ENCODE results near the gene TTC34. TPM values are rescaled to one million over a fixed set of nuclear protein-coding genes. Genes with fewer than 3 reads are reported as not detected.

TTC34 gene
- total and polyA plus RNA-seq, 2 of the 13 experiments (the other 11 are each of a cell fraction or from before 2014, with no cell fraction given) = 0.07 to 0.11 TPM

DNA sequence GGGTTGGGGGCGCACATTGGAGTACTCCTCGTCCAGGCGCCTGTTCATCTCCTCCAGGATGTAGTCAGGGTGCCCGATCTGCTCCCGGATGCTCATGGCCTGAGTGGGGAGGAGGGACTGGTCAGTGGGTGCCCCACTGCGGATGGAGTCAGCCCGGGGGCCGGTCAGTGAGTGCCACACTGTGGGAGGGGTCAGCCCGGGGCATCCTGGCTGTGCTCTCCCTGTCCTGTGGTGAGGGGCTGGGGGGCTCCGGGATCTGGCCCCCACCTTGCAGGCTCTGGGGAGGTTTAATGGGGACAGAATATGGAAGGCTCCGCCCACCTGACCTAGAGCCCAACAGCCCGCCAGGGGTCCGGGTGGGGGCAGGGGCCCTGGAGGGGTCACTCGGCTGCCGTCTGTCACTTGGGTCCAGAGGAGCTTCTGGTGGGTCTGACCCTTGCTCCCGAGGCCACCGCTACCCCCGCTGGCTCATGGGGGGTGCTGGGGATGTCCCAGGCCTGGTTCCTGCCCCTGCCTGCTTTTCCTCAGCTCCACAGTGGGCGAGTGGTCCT, 206.2 kb downstream of the TTC34 start:
- no peak for FAIRE-seq
- Histone ChIP-seq H3K9me3 (ENCODE audit: low read length) (no peaks in the 10 kb centered on the region), H3K4me3 (replicated peaks in 1 of 3; ENCODE audit: insufficient read depth in 1 of 3, low read depth in 2 of 3, low read length in 3 of 3) (no peak overlapping the region), H3K4me1 (ENCODE audit: insufficient read depth, low read length) (peaks cover 12% of the 10 kb centered on the region), H3K27me3 (ENCODE audit: control insufficient read depth in 1 of 2, insufficient read depth in 2 of 2, low read length in 2 of 2) (peaks cover 8 to 47% of the 10 kb centered on the region in 2 experiments; a peak in 4 of 5 replicates), H3K36me3 (replicated peaks in 1 of 2; ENCODE audit: control insufficient read depth in 1 of 2, insufficient read depth in 2 of 2, low read length in 2 of 2) (no peaks in the 10 kb centered on the region), H3K27ac (ENCODE audit: extremely low read length, insufficient read depth, low read length) (no peak overlapping the region), H3K9ac (ENCODE audit: insufficient read depth, low read depth, low read length) (no peak overlapping the region), H3K4me2 (ENCODE audit: low read depth, low read length) (no peak overlapping the region), H3K79me2 (ENCODE audit: insufficient read depth, low read length) (no peaks in the 10 kb centered on the region), H4K20me1 (ENCODE audit: insufficient read depth, low read length) (no peaks in the 10 kb centered on the region), H2AFZ (ENCODE audit: low read length) (no peak overlapping the region)
- ATAC-seq = no peak
- intact Hi-C loops (cut with micrococcal nuclease; ENCODE audit: unreplicated experiment) = no loop called here
- TF ChIP-seq ZNF720 (CRISPR knock-in tag; IDR thresholded peaks at IDR 0.05) (no peak), ZNF816 (CRISPR knock-in tag; IDR thresholded peaks at IDR 0.05; ENCODE audit: borderline replicate concordance) (no peak), GZF1 (CRISPR knock-in tag; IDR thresholded peaks at IDR 0.05) (no peak)
- BruUV-seq (replicated peaks) = no TSS peak
- DNase-seq (ENCODE audit: low spot score) = no peak
- CTCF ChIA-PET (ENCODE audit: low intra/inter-chr PET ratio, low total read pairs) = no interaction called here
- 100% methylated on average over 1 of the region's 19 CpGs for WGBS (ENCODE audit: low lambda C conversion rate)
- in situ Hi-C loops (cut with HindIII; ENCODE audit: extremely low pct_ligation_motif_present, low pct_unique_long_range_greater_than_20kb) = no loop called here
- POLR2A ChIA-PET = no interaction called here

DNA sequence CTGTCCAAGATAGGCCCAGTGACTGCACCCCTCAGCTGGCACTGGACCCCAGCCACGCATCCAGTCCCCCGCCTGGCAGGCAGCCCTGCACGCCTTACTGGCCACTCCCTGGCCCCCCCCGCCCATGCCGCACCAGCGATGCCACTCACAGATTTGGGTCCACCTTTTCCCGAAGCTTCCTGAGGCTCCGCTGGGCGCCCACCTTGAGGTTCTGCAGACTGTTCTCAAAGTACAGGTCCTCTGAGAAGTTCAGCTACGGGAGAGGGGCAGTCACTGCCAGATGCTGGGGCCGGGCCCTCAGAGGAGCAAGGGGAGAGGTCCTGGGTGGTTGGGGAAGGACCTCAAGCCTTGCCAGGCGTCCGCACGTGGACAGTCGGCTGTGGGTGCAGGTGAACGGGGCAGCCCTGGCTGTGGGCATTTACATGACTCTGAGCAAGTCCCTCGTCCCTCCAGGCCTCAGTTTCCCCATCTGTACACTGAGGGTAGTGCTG, 206.8 kb downstream of the TTC34 start:
- Histone ChIP-seq H3K9me3 (ENCODE audit: low read length) (no peaks in the 10 kb centered on the region), H3K4me1 (ENCODE audit: insufficient read depth, low read length) (peaks cover 12% of the 10 kb centered on the region), H4K20me1 (ENCODE audit: insufficient read depth, low read length) (no peaks in the 10 kb centered on the region), H3K4me2 (ENCODE audit: low read depth, low read length) (no peak overlapping the region), H3K36me3 (replicated peaks in 1 of 2; ENCODE audit: control insufficient read depth in 1 of 2, insufficient read depth in 2 of 2, low read length in 2 of 2) (no peaks in the 10 kb centered on the region), H2AFZ (ENCODE audit: low read length) (no peak overlapping the region), H3K9ac (ENCODE audit: insufficient read depth, low read depth, low read length) (no peak overlapping the region), H3K79me2 (ENCODE audit: insufficient read depth, low read length) (no peaks in the 10 kb centered on the region), H3K4me3 (replicated peaks in 1 of 3; ENCODE audit: insufficient read depth in 1 of 3, low read depth in 2 of 3, low read length in 3 of 3) (no peak overlapping the region), H3K27me3 (ENCODE audit: control insufficient read depth in 1 of 2, insufficient read depth in 2 of 2, low read length in 2 of 2) (peaks cover 8 to 47% of the 10 kb centered on the region in 2 experiments; a peak in 4 of 5 replicates), H3K27ac (ENCODE audit: extremely low read length, insufficient read depth, low read length) (no peak overlapping the region)
- in situ Hi-C loops (cut with HindIII; ENCODE audit: extremely low pct_ligation_motif_present, low pct_unique_long_range_greater_than_20kb) (no loop called here), intact Hi-C loops (cut with micrococcal nuclease; ENCODE audit: unreplicated experiment) (no loop called here)
- no peak for FAIRE-seq
- POLR2A ChIA-PET = no interaction called here
- ATAC-seq = no peak
- no TSS peak for BruUV-seq (replicated peaks)
- TF ChIP-seq MED1 (CRISPR knock-in tag; IDR thresholded peaks at IDR 0.05) = no peak
- TF ChIP-seq ZNF749 (CRISPR knock-in tag; IDR thresholded peaks at IDR 0.05; ENCODE audit: borderline replicate concordance) = no peak
- TF ChIP-seq, protein P1, sequence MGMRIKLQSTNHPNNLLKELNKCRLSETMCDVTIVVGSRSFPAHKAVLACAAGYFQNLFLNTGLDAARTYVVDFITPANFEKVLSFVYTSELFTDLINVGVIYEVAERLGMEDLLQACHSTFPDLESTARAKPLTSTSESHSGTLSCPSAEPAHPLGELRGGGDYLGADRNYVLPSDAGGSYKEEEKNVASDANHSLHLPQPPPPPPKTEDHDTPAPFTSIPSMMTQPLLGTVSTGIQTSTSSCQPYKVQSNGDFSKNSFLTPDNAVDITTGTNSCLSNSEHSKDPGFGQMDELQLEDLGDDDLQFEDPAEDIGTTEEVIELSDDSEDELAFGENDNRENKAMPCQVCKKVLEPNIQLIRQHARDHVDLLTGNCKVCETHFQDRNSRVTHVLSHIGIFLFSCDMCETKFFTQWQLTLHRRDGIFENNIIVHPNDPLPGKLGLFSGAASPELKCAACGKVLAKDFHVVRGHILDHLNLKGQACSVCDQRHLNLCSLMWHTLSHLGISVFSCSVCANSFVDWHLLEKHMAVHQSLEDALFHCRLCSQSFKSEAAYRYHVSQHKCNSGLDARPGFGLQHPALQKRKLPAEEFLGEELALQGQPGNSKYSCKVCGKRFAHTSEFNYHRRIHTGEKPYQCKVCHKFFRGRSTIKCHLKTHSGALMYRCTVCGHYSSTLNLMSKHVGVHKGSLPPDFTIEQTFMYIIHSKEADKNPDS (CRISPR knock-in tag; IDR thresholded peaks at IDR 0.05) = no peak
- no peak for TF ChIP-seq ZNF572 (CRISPR knock-in tag; IDR thresholded peaks at IDR 0.05)
- TF ChIP-seq NR2F1 (CRISPR knock-in tag; IDR thresholded peaks at IDR 0.05) = no peak
- TF ChIP-seq KAT2B (IDR thresholded peaks at IDR 0.05; ENCODE audit: borderline replicate concordance, low read depth, low read length) = no peak
- TF ChIP-seq ZFP36 (IDR thresholded peaks at IDR 0.05; ENCODE audit: borderline replicate concordance, low read depth, low read length, partially characterized antibody) = no peak
- no peak for TF ChIP-seq ZNF788 (CRISPR knock-in tag; IDR thresholded peaks at IDR 0.05; ENCODE audit: borderline replicate concordance)
- TF ChIP-seq ZMAT3 (CRISPR knock-in tag; conservative IDR thresholded peaks at IDR 0.05) = no peak
- TF ChIP-seq ZSCAN25 (CRISPR knock-in tag; IDR thresholded peaks at IDR 0.05) = no peak
- no peak for TF ChIP-seq BRD4 (CRISPR knock-in tag; IDR thresholded peaks at IDR 0.05)
- no peak for TF ChIP-seq DNMT1 (CRISPR knock-in tag; IDR thresholded peaks at IDR 0.05)
- 50% methylated on average over 6 of the region's 17 CpGs for WGBS (ENCODE audit: low lambda C conversion rate)
- no peak for DNase-seq (ENCODE audit: low spot score)
- CTCF ChIA-PET (ENCODE audit: low intra/inter-chr PET ratio, low total read pairs) = no interaction called here

All from HepG2 (cell line).